ENCODE measurements around the gene ANAPC4. TPM values are rescaled to one million over a fixed set of nuclear protein-coding genes. Genes with fewer than 3 reads are reported as not detected.

The ANAPC4 gene
- polyA plus RNA-seq, 1 donor from 2014 or later, result 78.1 TPM

GRCh38 chr4:25397305-25397704 is 20.2 kb downstream of the ANAPC4 start:
- peaks cover 24% of the 10 kb centered on the region for H3K36me3 ChIP-seq (ENCODE audit: insufficient read depth, low read length)
- H3K9me3 ChIP-seq (ENCODE audit: low read length), result peaks cover 6% of the 10 kb centered on the region
- H3K4me2 ChIP-seq (ENCODE audit: low read length), result no peak overlapping the region
- no peaks in the 10 kb centered on the region for H4K20me1 ChIP-seq (ENCODE audit: insufficient read depth)
- H3K27ac ChIP-seq (ENCODE audit: low read length), result no peak overlapping the region
- H3K79me2 ChIP-seq (replicated peaks; ENCODE audit: insufficient read depth, low read length), result no peaks in the 10 kb centered on the region
- no peak for TF ChIP-seq POLR2AphosphoS5 (IDR thresholded peaks at IDR 0.05)
- TF ChIP-seq EZH2 (IDR thresholded peaks at IDR 0.05; ENCODE audit: borderline replicate concordance, insufficient read depth, low read length, poor library complexity, severe bottlenecking), result no peak
- TF ChIP-seq SMC3 (conservative IDR thresholded peaks at IDR 0.05; ENCODE audit: poor library complexity), result no peak
- TF ChIP-seq MXI1 (conservative IDR thresholded peaks at IDR 0.05; ENCODE audit: poor library complexity, severe bottlenecking), result no peak
- no peak for TF ChIP-seq CTCF (IDR thresholded peaks at IDR 0.05; ENCODE audit: poor library complexity, severe bottlenecking)
- no peak for TF ChIP-seq TAF1 (IDR thresholded peaks at IDR 0.05; ENCODE audit: low read depth)
- no peak for TF ChIP-seq EP300 (conservative IDR thresholded peaks at IDR 0.05; ENCODE audit: poor library complexity, severe bottlenecking)
- TF ChIP-seq RAD21 (conservative IDR thresholded peaks at IDR 0.05), result no peak
- TF ChIP-seq, protein P1, sequence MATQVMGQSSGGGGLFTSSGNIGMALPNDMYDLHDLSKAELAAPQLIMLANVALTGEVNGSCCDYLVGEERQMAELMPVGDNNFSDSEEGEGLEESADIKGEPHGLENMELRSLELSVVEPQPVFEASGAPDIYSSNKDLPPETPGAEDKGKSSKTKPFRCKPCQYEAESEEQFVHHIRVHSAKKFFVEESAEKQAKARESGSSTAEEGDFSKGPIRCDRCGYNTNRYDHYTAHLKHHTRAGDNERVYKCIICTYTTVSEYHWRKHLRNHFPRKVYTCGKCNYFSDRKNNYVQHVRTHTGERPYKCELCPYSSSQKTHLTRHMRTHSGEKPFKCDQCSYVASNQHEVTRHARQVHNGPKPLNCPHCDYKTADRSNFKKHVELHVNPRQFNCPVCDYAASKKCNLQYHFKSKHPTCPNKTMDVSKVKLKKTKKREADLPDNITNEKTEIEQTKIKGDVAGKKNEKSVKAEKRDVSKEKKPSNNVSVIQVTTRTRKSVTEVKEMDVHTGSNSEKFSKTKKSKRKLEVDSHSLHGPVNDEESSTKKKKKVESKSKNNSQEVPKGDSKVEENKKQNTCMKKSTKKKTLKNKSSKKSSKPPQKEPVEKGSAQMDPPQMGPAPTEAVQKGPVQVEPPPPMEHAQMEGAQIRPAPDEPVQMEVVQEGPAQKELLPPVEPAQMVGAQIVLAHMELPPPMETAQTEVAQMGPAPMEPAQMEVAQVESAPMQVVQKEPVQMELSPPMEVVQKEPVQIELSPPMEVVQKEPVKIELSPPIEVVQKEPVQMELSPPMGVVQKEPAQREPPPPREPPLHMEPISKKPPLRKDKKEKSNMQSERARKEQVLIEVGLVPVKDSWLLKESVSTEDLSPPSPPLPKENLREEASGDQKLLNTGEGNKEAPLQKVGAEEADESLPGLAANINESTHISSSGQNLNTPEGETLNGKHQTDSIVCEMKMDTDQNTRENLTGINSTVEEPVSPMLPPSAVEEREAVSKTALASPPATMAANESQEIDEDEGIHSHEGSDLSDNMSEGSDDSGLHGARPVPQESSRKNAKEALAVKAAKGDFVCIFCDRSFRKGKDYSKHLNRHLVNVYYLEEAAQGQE (IDR thresholded peaks at IDR 0.05; ENCODE audit: borderline replicate concordance), result no peak
- H3K27me3 ChIP-seq (ENCODE audit: insufficient read depth, low read depth, low read length), result no peaks in the 10 kb centered on the region
- H2AFZ ChIP-seq (ENCODE audit: low read depth, low read length), result no peak overlapping the region
- H3K4me3 ChIP-seq (ENCODE audit: low read length), result no peak overlapping the region
- H3K9ac ChIP-seq (ENCODE audit: low read length), result no peak overlapping the region
- H3F3A ChIP-seq (ENCODE audit: insufficient read depth, low read length, poor library complexity, severe bottlenecking), result no peaks in the 10 kb centered on the region
- no peaks in the 10 kb centered on the region for H3K9me2 ChIP-seq (ENCODE audit: insufficient read depth, low read length)

GRCh38 chr4:25399510-25399909 is 22.4 kb downstream of the ANAPC4 start:
- H4K20me1 ChIP-seq (ENCODE audit: insufficient read depth), result no peaks in the 10 kb centered on the region
- no peak overlapping the region for H2AFZ ChIP-seq (ENCODE audit: low read depth, low read length)
- H3K27me3 ChIP-seq (ENCODE audit: insufficient read depth, low read depth, low read length), result no peaks in the 10 kb centered on the region
- no peaks in the 10 kb centered on the region for H3K79me2 ChIP-seq (replicated peaks; ENCODE audit: insufficient read depth, low read length)
- no peak overlapping the region for H3K9ac ChIP-seq (ENCODE audit: low read length)
- H3F3A ChIP-seq (ENCODE audit: insufficient read depth, low read length, poor library complexity, severe bottlenecking), result no peaks in the 10 kb centered on the region
- H3K4me2 ChIP-seq (ENCODE audit: low read length), result no peak overlapping the region
- H3K27ac ChIP-seq (ENCODE audit: low read length), result no peak overlapping the region
- H3K36me3 ChIP-seq (ENCODE audit: insufficient read depth, low read length), result peaks cover 28% of the 10 kb centered on the region
- no peaks in the 10 kb centered on the region for H3K9me2 ChIP-seq (ENCODE audit: insufficient read depth, low read length)
- no peak overlapping the region for H3K4me3 ChIP-seq (ENCODE audit: low read length)
- no peak for TF ChIP-seq CTCF (IDR thresholded peaks at IDR 0.05; ENCODE audit: poor library complexity, severe bottlenecking)
- no peak for TF ChIP-seq EZH2 (IDR thresholded peaks at IDR 0.05; ENCODE audit: borderline replicate concordance, insufficient read depth, low read length, poor library complexity, severe bottlenecking)
- no peak for TF ChIP-seq POLR2AphosphoS5 (IDR thresholded peaks at IDR 0.05)
- TF ChIP-seq TAF1 (IDR thresholded peaks at IDR 0.05; ENCODE audit: low read depth), result no peak
- TF ChIP-seq, protein P1 (IDR thresholded peaks at IDR 0.05; ENCODE audit: borderline replicate concordance), result no peak
- no peak for TF ChIP-seq RAD21 (conservative IDR thresholded peaks at IDR 0.05)
- no peak for TF ChIP-seq EP300 (conservative IDR thresholded peaks at IDR 0.05; ENCODE audit: poor library complexity, severe bottlenecking)
- no peak for TF ChIP-seq SMC3 (conservative IDR thresholded peaks at IDR 0.05; ENCODE audit: poor library complexity)
- no peak for TF ChIP-seq MXI1 (conservative IDR thresholded peaks at IDR 0.05; ENCODE audit: poor library complexity, severe bottlenecking)
- H3K9me3 ChIP-seq (ENCODE audit: low read length), result peaks cover 6% of the 10 kb centered on the region

All from neural cell (in vitro differentiated cells).